ENCODE data around the gene ARHGDIA.
"Not testable (repeated sequence)": the region's sequence is repeated elsewhere in the genome, so short reads cannot be mapped to it uniquely, and the experiment has no call there.

The ARHGDIA gene

DNA sequence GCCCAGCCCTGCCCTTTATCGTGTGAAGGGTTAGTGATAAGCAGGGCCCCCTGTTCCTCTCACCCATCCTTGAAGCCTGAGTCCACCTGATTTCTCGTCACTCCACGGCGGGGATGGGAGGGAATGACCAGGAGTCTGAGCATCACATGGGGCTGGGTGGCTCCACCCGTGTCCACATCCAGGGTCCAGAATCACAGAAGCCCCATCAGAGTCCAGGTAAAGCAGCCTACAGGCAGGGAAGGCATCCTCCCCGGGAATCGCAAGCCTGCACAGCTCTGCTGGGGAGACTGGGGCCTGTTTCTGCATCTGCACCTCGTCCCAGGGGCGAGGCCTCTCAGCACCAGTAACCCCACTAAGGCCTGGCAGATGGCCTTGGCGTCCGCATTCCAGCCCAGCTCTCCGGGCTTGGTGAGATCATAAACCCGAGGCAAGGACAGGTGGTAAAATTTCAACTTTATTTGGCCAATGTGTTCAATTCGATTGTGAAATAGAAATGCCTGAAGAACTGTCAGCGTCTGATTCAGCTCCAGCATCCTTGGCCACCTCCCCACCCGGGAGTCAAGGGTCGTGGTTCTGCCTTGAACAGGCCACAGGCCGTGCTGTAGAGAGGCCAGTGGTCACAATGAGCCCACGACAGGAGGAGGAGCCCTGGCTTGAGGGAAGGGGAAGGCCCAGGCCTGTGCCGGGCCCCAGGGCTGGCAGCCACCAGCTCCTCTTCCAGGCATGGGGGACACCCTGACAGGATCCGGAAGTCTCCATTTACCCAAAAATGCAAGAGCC, 28.2 kb downstream of the ARHGDIA start:
- DNase-seq, result no peak

- DNase-seq, result no peak
These were observed 28.8 kb downstream of the ARHGDIA start for GRCh38 chr17:81842378-81842724.

- DNase-seq, result no peak
These were observed 29.3 kb downstream of the ARHGDIA start for GRCh38 chr17:81841866-81842265.

DNA sequence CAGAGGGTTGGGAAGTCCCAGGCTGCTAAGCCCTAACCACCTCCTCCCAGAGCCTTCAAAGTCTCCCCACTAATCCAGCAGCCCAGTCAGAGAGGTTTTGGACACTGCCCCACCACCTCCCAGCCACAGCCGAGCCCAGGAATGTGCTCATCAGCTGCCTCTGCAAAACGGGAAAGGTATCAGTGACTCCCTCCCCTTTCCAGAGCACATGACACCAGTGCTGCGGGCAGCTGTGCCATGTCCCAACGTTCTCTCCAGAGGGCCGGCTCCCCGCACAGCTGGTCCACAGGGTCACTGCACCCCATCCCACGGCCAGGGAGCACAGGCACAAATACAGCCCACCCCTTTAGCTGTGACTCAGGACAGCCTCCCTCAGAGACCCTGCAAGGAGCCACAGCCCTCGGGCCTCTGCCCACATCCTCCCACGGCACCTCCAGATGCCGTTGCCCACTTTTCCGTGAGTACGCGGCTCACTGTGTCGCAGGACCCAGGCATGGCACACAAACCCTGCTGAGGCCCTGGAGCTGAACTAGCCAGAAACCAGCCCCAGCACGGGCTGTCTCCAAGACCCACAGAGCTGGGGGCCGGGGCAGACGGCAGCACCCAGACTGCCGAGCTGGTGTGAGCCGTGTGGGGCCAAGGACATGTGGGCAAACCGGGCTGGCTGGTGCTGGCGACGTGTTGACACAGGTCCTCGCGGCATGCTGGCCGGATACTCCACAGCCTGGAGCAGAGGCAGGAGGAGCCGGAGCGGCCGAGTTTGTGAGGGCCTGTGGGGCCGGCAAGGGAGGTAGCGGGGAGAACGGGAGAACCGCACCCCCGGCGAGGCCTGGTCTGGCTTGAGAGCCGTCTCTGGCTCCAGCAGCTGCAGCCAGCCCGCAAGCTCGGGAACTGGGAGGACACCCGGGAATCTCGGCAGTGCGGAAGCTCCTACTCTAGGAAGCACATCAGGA, 30.0 kb downstream of the ARHGDIA start:
- DNase-seq, result no peak

- DNase-seq, result not testable (repeated sequence)
These were observed 31.1 kb downstream of the ARHGDIA start for GRCh38 chr17:81840059-81840458.

- no peak for DNase-seq
These were observed 31.8 kb downstream of the ARHGDIA start for GRCh38 chr17:81839301-81839700.

DNA sequence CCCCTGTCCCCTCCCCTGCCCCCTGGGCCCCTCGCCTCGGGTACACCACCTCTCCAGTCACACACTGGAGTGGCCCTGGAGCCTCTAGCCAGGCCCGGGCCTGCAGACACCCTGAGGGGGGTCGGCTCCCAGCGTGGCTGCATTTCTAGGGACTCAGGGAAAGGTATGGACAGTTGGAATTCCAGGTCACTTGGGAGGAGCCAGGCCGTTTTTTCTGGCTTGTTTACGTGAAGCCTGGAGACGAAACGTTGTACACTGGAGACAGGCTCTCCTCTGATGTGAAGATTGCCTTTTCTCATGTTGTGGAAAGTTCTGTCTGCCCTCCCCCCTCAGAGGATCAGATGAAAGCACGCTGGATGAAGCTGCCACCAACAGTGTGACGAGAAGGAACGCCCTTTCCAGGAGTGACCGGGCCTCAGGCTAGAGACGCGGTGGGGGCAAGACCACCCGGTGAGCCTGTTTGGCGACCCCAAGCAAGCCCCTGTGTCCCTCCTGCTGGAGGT, 32.3 kb downstream of the ARHGDIA start:
- DNase-seq, result no peak

- no peak for DNase-seq
These were observed 33.5 kb downstream of the ARHGDIA start for GRCh38 chr17:81837641-81838040.

DNA sequence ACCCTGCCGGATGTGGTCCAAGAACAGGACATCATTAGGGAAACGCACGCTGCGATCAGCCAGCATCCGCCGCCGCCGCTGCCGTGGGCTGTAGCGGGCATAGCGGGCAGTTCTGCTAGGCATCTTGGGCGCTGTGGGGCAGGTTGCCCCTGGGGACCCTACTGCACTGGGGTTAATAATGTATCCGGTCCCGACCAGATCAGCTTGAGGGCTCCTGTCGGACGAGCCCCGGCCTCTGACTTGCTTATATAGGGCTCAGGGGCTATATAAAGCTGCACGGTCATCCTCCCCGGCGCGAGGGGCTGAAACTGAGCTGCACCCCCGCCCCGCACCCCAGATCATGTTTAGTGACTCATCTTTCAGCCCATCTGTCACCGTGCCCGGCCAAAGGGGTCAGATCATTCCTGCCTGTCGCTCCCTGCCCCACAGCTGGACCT, 36.3 kb downstream of the ARHGDIA start, which contains the start of gene PPP1R27:
Gene PPP1R27, minus strand, starts transcription at position 220 of the 437 bp plus-strand sequence. Its CDS starts 97 bp downstream, at position 123.
- DNase-seq, result no peak

- DNase-seq, result no peak
These were observed 37.0 kb downstream of the ARHGDIA start for GRCh38 chr17:81833921-81834830.

- DNase-seq, result peak; percentile 97
These were observed 37.8 kb downstream of the ARHGDIA start, which contains the start of gene MCRIP1 for GRCh38 chr17:81833160-81833920. MCRIP1 (minus strand) TSS chr17:81833291; CDS start chr17:81824506, 8,785 bp downstream.

GRCh38 chr17:81832608-81833159, 38.5 kb downstream of the ARHGDIA start:
- DNase-seq, result peak; percentile 60

DNA sequence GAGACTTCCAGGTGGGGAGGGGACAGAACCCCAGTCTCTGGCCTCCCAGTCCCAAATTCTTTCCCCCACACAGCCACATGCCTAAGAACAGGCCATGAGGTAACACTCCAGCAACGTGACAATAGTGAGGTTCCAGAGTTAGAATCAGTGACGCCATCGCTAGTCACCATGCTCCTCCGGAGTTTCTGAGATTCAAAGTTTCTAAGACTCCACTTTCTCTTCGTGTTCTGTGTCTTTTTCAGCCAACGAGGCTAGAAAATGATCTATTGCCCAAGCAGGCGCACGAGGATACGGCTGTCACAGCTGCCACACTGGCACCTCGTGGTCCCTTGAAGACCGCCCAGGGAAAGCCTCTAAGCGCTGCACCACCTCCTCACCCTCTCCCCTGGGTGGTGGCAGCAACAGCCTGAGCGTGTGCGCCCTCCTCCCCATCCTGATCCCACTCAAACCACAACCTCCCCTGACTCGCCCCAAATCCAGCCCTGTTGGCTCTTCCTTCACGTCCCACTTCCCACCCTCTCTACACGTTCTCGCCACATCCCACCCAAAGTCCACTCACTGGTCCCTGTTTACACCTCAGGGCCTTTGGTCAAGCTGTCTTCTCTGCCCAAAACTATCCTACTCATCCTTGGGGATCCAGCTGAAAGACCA, 39.1 kb downstream of the ARHGDIA start:
- DNase-seq, result no peak

GRCh38 chr17:81831563-81831956, 39.6 kb downstream of the ARHGDIA start:
- no peak for DNase-seq

DNA sequence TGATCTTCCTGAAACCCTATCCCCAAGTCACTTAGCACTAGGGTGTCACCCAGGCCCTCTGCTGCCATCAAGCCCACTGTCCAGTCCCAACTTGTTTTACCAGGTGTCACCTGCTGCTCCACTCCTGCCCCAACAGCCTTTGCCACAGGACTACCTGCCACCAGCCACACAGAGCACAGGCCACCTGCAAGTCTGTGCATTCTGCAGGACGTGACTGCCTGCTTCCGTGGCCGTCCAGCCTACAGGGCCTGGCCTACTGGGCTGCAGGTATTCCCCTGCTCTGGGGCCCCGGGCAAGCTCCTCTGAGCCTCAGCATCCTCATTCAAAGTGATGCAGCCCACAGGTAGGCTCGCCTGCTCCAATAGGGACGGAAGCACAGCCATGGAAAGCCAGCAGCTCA, 41.3 kb downstream of the ARHGDIA start:
- no peak for DNase-seq

DNA sequence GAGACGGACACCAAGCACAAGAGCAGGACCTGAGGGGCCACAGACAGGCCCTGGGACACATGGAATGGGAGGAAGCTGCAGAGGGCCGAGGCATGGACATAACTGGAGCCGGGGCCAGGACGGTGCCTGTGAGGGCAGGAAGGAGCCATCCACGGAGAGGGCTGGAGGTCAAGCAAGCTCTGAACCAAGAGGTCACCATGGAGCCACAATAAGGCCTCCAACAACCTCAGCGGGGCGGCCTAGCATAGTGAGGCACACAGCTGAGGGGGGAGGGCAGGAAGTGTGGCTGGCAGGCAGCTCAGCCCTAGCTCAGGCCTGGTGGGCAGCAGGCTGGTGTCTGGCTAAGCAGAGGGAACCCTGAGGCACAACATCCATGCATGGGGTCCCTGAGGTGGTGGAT, 42.5 kb downstream of the ARHGDIA start:
- DNase-seq, result no peak

DNA sequence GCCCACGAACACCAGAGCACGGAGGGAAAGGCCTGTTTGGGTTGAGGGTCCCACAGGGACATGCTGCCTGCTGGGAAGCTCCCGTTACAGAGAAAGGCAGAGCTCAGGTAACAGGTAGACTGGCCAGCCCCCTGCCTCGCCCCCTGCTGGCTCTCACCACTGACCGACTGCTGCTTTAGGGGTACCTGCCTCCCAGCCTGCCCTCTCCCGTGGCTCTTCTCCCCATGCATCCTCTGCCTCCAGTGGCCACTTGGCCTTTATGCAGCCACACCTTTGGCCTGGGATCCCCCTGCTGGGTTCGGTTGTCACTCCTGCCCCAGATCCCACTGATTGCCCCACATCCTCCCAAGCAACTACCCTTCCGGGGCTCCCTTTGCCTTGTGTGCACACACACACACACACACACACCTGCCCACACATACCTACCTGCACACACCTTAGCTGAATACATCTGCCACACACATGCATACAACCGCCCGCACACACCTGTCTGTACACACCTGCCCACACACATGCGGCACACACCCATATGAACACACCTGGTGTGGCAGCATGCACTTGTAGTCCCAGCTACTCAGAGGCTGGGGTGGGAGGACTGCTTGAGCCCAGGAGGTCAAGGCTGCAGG, 45.2 kb downstream of the ARHGDIA start:
- DNase-seq, result no peak

- DNase-seq, result no peak
These were observed 46.5 kb downstream of the ARHGDIA start for GRCh38 chr17:81824595-81824994.

DNA sequence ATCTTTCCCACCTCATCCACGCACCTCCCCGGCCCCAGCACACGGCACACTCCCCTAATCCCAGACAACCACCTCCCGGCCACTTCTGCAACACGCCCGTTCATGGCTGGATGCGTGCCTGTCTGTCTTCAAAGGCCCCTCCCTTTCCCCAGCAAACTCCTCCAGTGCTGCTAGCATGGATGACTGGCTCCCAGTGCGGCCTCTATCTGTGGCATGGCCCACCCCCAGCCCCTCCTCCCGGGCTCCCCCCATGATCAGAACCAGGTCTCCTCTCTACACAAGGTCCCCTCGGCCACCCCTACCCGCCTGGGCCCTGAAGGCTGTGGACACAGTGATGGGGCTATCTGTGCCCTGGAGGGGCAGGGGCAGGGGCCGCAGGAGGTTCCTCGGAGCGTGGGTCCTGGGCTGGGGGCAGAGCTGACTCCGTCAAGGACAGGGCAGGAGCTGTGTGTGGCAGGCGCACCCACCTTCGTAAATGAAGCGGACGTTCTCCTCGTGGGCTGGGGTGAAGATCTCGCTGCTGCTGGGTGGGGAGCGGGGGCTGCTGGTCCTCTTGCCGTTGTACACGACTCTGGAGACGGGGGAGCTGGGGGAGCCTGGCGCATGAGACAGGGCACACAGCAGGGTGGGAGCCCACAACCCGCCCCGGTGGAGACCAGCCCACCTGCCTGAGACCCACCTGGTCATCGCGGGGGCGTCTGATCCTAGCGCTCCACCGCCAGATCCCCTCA, 47.2 kb downstream of the ARHGDIA start:
- DNase-seq, result no peak

Data from right forelimb (tissue), 1 donor.